ENCODE measurements around the gene SLC25A42. TPM values are rescaled to one million over a fixed set of nuclear protein-coding genes. Genes with fewer than 3 reads are reported as not detected.

The SLC25A42 gene
- total RNA-seq, 1 donor from 2014 or later: 27.2 TPM

DNA sequence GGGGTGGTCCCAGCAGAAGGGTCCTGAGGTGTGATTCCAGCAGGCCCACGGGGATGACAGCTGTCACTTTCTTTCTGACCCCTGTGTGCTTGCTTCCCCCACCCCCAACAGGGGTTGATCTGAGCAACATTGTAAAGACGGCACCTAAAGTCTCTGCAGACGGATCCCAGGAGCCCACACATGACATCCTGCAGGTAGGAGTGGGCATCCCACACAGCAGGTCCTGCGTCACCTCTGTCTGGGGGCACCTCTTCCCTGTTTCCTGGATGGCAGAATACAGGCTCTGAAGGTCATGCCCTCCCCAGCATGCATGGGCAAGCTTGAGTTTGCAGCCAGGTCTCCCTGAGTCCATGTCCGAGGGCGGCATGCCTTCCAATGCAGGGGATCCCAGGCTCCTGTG is 19.9 kb upstream of the SLC25A42 start:
- DNase-seq (no peak), ATAC-seq (ENCODE audit: poor library complexity) (no peak)
- intact Hi-C loops (cut with DNase I): no loop called here

DNA sequence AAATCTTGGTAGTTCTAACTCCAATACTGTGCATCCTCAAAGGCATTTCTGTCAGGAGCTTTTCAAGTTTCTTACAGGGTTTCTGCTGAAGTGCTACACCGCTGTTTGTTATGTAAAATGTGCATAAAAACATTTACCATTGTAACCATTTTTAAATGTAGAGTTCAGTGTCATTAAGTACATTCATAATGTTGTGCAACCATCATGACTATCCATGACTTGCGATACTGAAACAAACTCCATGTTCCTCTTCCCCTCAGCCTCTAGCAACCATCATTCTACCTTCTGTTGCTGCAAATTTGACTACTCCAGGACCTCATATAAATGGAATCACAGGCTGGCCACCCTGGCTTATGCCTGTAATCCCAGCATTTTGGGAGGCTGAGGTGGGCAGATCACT is 14.4 kb upstream of the SLC25A42 start:
- ATAC-seq (ENCODE audit: poor library complexity) (no peak), DNase-seq (no peak)
- intact Hi-C loops (cut with DNase I): no loop called here

DNA sequence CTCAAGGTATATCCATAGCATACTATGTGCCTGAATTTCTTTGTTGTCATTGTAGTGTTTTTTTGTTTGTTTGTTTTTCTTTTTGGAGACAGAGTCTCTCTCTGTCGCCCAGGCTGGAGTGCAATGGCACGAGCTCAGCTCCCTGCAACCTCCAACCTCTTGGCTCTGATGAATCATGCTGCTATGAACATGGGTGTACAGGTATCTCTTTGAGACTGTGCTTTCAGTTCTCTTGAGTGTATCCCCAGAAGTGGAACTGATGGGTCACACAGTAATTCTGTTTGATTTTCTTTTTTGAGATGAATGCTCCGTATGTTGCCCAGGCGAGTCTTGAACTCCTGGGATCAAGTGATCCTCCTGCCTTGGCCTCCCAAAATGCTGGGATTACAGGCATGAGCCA is 13.7 kb upstream of the SLC25A42 start:
- DNase-seq (no peak), ATAC-seq (ENCODE audit: poor library complexity) (no peak)
- intact Hi-C loops (cut with DNase I): loop anchor here (5.0 kb wide), 1 partner anchor 87 kb away; the partner anchor contains the start of gene TMEM161A

DNA sequence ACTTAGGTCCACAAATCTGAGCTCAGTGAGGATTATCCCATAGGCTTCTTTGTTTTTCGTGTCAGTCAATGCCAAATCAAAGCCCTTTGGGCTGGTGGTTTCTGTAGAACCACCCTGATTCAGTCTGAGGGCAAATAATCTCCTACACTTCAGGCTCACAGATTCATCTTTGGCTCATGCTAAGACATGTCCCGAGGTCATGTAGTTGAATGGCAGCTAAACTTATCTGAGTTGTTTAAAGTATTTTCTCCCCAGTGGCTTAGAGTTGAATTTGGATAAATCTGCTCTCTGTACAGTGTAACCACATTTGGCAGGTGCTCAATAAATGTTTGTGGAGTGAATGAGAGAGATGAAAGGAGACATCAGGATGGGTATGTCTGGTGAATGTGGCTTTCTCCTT is 13.1 kb upstream of the SLC25A42 start:
- intact Hi-C loops (cut with DNase I): loop anchor here (5.0 kb wide), 1 partner anchor 87 kb away; the partner anchor contains the start of gene TMEM161A
- no peak for ATAC-seq (ENCODE audit: poor library complexity)
- no peak for DNase-seq

DNA sequence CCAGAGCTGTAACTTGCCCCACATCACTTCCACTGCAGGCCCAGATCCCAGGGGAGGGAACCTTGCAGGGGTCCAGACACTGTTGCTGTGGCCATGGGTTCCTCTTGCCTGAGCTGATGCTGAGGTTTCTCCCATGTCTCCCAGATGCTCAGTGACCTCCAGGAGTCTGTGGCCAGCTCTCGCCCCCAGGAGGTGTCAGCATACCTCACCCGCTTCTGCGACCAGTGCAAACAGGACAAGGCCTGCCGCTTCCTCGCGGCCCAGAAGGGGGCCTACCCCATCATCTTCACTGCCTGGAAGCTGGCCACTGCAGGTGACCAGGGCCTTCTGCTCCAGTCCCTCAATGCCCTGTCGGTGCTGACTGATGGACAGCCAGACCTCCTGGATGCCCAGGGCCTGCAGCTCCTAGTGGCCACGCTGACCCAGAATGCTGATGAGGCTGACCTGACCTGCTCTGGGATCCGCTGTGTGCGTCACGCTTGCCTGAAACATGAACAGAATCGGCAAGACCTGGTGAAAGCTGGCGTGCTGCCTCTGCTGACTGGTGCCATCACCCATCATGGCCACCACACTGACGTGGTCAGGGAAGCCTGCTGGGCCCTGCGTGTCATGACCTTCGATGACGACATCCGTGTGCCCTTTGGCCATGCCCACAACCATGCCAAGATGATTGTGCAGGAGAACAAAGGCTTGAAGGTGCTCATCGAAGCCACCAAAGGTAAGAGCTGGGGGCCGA is 12.1 kb upstream of the SLC25A42 start:
- DNase-seq (no peak), ATAC-seq (ENCODE audit: poor library complexity) (no peak)
- intact Hi-C loops (cut with DNase I): loop anchor here (5.0 kb wide), 1 partner anchor 86 kb away; the partner anchor contains the start of gene TMEM161A

DNA sequence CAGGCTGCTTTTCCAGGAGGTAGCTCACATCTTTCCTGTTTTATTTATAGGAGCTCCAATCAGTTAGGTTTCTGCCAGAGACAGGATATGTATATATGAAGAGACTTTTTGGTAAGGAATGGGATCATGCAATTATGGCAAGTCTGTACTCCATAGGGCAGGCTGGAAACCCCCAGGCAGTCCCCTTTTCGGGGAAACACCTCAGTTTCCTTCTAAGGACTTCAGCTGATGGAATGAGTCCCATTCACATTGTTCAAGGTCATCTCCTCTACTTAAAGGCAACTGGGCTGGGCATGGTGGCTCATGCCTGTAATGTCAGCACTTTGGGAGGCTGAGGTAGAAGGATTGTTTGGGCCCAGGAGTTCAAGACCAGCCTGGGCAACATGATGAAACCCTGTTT is 10.9 kb upstream of the SLC25A42 start:
- intact Hi-C loops (cut with DNase I): loop anchor here (5.0 kb wide), 1 partner anchor 84 kb away; the partner anchor contains the start of gene TMEM161A
- DNase-seq (no peak), ATAC-seq (ENCODE audit: poor library complexity) (no peak)

DNA sequence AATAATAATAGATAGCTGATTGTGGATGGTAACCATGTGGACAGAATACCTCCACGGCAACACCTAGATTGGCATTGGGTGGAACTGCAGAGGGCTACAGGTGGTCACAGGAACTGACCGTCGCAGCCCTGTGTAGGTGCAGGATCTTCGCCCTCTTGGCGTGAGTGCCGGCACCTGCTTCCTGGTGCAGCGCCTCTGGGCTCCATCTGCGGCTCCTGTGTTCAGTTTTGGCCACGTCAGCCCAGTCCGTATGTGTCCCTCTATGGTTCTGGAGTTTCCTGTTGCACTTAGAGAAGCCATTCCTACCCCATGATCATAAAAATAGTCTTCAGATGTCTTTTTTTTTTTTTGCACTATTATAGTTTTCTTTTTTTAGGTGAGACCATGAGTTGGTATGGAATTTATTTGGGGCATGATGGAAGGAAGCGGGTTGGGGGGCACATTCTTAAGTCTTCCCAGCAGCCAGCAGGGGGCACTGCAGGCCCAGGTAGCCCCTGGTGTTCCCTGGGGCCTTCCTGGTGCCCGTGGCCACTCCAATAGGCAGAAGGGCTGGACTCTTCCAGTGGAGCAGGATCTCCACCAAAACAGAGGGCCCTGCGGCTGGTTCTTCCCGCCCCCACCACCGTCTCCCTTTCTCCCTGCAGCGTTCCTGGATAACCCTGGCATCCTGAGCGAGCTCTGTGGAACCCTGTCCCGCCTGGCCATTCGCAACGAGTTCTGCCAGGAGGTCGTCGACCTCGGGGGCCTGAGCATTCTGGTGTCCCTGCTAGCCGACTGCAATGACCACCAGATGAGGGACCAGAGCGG is 10.1 kb upstream of the SLC25A42 start:
- DNase-seq (peak; percentile 74), ATAC-seq (ENCODE audit: poor library complexity) (peak; percentile 83)
- intact Hi-C loops (cut with DNase I): loop anchor here (5.0 kb wide), 1 partner anchor 84 kb away; the partner anchor contains the start of gene TMEM161A

DNA sequence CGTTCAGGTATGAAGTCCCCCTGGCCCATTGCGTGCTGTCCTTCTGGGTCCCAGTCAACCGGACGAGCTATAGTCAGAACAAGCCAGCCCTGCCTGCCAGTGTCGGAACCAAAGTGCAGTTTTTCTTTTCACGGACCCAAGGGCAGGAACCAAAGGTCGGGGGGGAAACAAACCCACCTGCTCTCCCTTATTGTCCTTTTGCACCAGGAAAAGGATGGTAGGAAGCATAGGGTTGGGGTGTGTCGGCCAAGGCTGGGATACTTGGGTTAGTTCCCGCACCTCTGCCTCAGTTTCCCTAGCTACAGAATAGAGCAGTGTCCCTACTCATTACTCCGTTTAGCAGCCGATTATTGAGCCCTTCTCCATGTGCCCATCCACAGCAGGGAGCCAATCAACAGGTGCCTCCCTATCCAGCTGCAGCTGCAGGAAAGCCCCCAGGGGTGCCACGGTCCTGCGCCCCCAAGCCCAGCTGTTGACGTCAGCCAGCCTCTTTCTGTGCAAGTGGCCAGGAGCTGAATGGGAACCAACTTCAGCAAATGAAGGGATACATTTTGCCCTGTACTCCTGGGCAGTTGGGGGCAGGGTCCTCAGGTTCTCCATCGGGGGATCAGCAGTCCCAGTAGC is 9.4 kb upstream of the SLC25A42 start:
- intact Hi-C loops (cut with DNase I): loop anchor here (5.0 kb wide), 1 partner anchor 83 kb away; the partner anchor contains the start of gene TMEM161A
- DNase-seq (no peak), ATAC-seq (ENCODE audit: poor library complexity) (no peak)

DNA sequence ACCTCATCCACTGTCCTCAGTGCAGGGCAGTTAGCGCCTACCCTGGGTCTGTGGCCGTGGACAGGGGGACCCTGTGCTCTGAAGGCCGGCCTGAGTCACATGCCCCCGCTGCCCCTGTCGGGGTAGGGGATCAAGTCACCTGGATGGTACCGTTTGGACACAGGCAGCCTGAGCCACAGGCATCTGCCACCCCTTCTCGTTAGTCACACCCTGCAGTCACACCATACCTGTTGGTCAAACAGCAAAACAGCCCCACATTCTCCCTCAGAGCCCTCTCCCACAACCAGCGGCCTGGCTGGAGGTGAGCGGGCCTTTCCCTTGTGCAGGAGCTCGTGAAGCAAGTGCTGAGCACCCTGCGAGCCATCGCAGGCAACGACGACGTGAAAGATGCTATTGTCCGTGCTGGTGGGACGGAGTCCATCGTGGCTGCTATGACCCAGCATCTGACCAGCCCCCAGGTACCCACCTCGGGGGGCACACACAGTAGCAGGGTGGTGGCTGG is 8.8 kb upstream of the SLC25A42 start:
- intact Hi-C loops (cut with DNase I): loop anchor here (5.0 kb wide), 1 partner anchor 82 kb away; the partner anchor contains the start of gene TMEM161A
- DNase-seq (no peak), ATAC-seq (ENCODE audit: poor library complexity) (no peak)

DNA sequence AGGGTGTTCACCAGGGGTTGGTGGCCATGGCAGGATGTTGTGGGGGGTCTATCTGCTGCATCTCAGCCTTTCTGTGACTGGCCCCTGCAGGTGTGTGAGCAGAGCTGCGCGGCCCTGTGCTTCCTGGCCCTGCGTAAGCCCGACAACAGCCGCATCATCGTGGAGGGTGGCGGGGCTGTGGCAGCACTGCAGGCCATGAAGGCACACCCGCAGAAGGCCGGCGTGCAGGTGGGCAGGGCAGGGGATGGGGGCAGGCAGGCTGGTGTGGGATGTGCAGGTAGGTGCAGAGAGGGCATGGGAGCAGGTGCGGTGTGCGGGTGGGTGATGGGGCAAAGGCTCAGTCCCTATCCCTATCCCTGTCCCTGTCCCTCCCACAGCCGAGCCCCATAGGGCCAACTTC is 8.1 kb upstream of the SLC25A42 start:
- intact Hi-C loops (cut with DNase I): no loop called here
- DNase-seq (no peak), ATAC-seq (ENCODE audit: poor library complexity) (no peak)

DNA sequence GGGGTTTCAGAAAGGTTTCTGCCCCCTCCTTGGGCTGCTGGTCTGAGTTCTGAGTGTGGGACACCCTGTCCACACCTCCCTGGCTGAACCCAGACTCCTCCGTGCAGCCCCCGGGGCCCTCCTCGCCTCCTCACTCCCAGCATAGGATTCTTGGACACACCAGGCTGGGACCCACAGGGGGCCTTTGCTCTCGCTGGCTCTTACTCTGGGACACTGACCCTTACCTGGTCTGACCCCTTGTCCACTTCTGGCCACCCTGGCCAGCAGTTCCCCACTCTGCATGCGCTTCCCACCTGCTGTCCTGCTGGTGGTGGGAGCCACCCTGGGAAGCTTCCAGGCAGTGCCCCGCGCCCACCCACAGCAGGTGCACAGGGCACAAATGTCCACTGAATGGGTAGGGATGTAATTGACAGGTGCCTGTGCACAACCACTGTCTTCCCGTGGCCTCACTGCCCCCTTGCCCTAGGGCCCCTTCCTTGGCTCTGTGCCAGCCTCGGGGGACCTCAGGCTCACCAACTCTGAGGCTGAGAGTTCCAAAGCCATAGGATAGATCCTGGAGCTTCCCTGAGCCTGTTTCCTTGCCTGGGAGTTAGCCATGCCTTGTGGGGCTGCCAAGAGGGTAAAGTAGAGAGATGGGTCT is 7.0 kb upstream of the SLC25A42 start:
- ATAC-seq (ENCODE audit: poor library complexity) (no peak), DNase-seq (no peak)
- intact Hi-C loops (cut with DNase I): no loop called here

DNA sequence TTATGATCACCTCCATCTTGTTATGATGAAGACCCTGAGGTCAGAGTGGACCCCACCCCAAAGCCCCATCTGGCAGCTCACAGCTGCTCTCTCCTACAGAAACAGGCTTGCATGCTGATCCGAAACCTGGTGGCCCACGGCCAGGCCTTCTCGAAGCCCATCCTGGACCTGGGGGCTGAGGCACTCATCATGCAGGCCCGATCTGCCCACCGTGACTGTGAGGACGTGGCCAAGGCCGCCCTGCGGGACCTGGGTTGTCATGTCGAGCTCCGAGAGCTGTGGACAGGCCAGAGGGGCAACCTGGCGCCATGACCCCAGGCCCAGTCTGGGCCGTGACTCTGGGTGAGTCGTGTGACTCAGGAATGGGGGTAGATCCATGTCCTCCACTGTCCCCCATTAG is 6.5 kb upstream of the SLC25A42 start:
- intact Hi-C loops (cut with DNase I): no loop called here
- ATAC-seq (ENCODE audit: poor library complexity) (no peak), DNase-seq (no peak)

DNA sequence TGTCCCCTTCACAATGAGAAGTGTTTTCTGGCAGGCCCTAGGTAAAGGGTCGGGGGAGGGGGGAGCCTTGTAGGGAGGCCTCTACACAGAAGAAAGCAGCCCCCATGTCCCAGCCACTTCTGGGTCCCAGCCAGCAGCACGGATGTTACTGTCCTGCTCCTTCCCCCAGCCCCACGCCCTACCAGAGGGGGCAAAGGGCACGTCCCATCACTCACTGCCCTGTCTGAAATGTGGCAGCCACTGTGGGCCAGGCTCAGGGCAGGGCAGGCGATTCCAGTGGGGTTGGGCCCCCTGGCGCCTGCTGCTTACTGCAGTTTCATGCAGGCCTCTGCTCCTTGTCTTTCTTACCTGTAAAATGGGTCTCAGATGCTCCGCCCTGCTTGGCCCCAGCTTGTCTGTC is 6.1 kb upstream of the SLC25A42 start:
- intact Hi-C loops (cut with DNase I): no loop called here
- DNase-seq: no peak
- ATAC-seq (ENCODE audit: poor library complexity): no peak

DNA sequence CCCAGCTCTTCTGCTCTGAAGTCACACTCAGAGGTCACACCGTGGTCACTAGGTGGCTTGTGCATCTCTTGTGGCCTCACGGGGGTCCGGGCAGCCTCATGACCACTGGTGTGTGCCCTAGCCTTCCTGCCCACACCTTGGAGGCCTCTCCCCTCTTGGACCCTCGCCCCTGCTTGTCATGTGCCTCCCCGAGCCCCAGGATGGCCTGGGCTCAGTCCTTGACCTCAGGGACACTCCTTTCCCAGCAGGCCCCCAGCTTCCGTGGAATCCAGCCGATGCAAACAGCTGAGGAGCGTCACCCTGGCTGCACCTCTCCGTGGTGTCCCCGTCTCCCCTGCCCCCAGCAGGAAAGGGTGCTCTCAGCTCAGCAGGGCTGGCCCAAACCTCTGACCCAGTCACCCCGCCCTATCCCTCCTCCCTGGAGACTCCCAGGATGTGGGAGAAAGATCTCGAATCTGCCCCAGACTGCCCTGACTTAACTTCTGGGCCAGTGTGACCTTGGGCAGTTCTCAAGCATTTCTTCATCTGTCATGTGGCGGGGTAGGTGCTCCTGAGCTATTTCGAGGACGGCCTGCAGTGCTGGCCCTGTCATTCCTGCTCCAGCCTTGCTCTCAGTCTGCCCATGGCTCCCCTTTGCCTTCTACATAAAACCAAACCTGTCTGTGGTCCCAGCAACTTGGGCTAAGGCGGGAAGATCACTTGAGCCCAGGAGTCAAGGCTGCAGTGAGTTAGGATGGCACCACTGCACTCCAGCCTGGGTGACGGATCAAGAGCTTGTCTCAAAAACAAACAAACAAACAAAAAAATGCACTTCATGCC is 4.6 kb upstream of the SLC25A42 start:
- ATAC-seq (ENCODE audit: poor library complexity) (no peak), DNase-seq (no peak)
- intact Hi-C loops (cut with DNase I): no loop called here

DNA sequence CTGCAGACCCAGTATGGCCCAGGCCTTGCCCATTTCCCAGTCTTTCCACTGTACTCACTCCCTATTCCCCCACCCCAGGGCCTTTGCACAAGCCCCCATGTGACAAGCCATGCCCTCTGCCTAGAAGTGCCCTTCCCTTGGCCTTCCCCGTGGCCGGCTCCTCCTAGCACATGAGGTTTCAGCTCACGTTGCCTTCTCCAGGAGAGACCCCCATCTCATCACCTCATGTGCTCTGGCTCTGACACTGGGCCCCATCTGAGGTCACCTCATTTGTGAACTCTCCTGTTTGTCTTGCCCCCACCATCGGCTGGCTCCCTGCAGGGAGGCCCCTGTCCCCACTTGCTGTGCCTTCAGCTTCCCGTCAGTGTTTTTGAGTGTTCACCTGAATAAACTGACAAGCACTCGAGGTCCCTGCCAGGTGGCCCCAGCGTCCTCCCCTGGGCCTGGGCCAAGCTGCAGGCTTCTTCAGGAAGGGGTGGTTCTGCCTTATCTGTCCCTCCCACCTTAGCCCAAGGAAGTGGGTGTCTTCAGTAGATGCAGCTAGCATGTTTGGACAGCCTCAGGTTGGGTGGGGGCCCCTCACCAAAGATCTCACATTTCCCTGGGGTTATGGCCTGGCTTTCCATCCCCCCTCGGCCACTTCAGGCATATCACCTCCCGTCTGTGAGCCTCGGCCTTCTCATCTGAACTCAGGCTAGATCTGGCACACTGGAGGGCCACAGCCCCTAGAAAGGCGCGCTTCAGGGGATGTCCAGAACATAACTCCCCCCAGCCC is 3.8 kb upstream of the SLC25A42 start:
- ATAC-seq (ENCODE audit: poor library complexity) (no peak), DNase-seq (no peak)
- intact Hi-C loops (cut with DNase I): no loop called here

DNA sequence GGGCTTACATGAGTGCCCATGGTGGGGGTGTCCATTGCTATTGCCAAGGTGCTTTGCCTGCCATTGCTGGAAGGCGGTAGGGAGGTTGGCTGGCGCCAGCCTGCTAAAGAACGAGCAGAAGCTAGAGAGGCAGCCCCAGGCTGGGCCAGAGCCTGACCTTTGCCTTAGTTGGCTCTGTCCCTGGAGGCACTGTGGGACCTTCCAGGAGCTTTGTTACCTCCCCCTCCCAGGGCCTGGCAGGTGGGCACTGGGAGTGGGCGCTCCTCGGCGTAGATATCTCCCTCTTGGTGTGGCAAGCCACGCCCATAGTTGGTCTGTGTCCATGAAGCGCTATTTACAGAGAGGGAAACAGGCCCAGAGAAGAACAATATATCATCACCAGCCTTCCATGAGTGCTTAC is 2.3 kb upstream of the SLC25A42 start:
- peak; percentile 32 for ATAC-seq (ENCODE audit: poor library complexity)
- peak; percentile 71 for DNase-seq
- intact Hi-C loops (cut with DNase I): no loop called here

All from Right ventricle myocardium superior (tissue), 1 donor.